Karpas-422 (cell line): Measurements from ENCODE around the gene CEP112. TPM values are rescaled to one million over a fixed set of nuclear protein-coding genes. Genes with fewer than 3 reads are reported as not detected.

Experiments used
- DNase-seq: peaks from one replicate; pipeline ENCODE4 v3.0.0-alpha.2; 2015
- H2AFZ ChIP-seq: fragments of 200-600 bp; sonication (generic); 2 replicates; pipeline ENCODE4 v1.6.1; 2014; ENCODE audit warnings: antibody characterized with exemption, low read length, mixed read lengths
- H3K27ac ChIP-seq: fragments of 200-600 bp; sonication (generic); 2 replicates; pipeline ENCODE4 v1.5.1; 2014; ENCODE audit warnings: mild to moderate bottlenecking, low read length, moderate library complexity
- H3K27me3 ChIP-seq: fragments of 200-600 bp; sonication (generic); 2 replicates; pipeline ENCODE4 v1.6.1; 2014; ENCODE audit warnings: low read length, mixed read lengths
- H3K36me3 ChIP-seq: fragments of 200-600 bp; sonication (generic); 2 replicates; pipeline ENCODE4 v1.6.1; 2014; ENCODE audit warnings: low read length, mixed read lengths; ENCODE audit not compliant: insufficient read depth
- H3K4me1 ChIP-seq: fragments of 200-600 bp; sonication (generic); 2 replicates; pipeline ENCODE4 v1.6.1; 2014; ENCODE audit warnings: mild to moderate bottlenecking, low read length, mixed read lengths
- H3K4me2 ChIP-seq: fragments of 200-600 bp; sonication (generic); 2 replicates; pipeline ENCODE4 v1.6.1; 2014; ENCODE audit warnings: low read length, low read depth, mild to moderate bottlenecking; ENCODE audit not compliant: poor library complexity, severe bottlenecking
- H3K4me3 ChIP-seq: fragments of 200-600 bp; sonication (generic); 2 replicates; pipeline ENCODE4 v1.5.1; 2014; ENCODE audit warnings: mild to moderate bottlenecking, antibody characterized with exemption, low read length, mixed read lengths
- H3K79me2 ChIP-seq: fragments of 200-600 bp; sonication (generic); 2 replicates; pipeline ENCODE4 v1.6.1; 2014; ENCODE audit warnings: mild to moderate bottlenecking, low read length, mixed read lengths
- H3K9ac ChIP-seq: fragments of 200-600 bp; sonication (generic); 2 replicates; pipeline ENCODE4 v1.6.0; 2014; ENCODE audit warnings: low read length
- H3K9me2 ChIP-seq: fragments of 200-600 bp; sonication (generic), shearing (Covaris generic); replicated peaks from 2 replicates; pipeline ENCODE4 v1.6.0; 2014; ENCODE audit warnings: mild to moderate bottlenecking, low read length, moderate library complexity; ENCODE audit not compliant: insufficient read depth
- H3K9me3 ChIP-seq: fragments of 300-700, 200-600 bp; sonication (generic); 2 replicates; pipeline ENCODE4 v1.6.1; 2014; ENCODE audit warnings: low read length, mixed read lengths
- H4K20me1 ChIP-seq: fragments of 200-600 bp; sonication (generic); 2 replicates; pipeline ENCODE4 v1.6.1; 2014; ENCODE audit warnings: mild to moderate bottlenecking, antibody characterized with exemption, low read length, low read depth; ENCODE audit not compliant: insufficient read depth
- total RNA-seq: library from RNA; depleted of rRNA; stranded (reverse); fragments of >200 nt; shearing (Covaris generic); gene quantifications from 2 replicates; pipeline ENCODE4 v1.2.3, GENCODE V29; 2014; ENCODE audit warnings: low replicate concordance

Gene CEP112
- total RNA-seq, 1 experiment from 2014 or later = not detected

DNA sequence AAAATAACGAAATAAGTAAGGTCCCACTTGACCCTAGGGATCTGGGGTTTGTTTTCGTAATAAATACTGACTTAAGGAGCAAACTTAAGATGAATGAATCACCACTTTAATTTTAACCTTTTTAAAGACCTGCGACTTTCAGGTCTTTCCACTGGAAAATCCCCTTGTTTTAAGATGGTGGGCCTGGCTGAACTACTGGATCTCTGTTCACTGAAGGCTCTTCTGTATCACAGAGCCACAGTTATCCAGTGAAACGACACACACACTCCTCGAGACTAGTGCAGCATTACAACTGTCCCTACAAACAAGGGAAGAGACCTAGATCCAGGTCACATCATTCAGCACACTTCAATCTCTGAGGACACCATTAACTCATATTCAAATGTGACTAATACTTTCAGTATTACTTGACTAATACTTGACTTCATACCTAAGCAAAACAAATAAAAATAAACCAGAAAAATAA is 299.0 kb downstream of the CEP112 start:
- no peak overlapping the region for H3K9ac ChIP-seq
- H3K36me3 ChIP-seq = no peaks in the 10 kb centered on the region
- H2AFZ ChIP-seq = no peak overlapping the region
- H3K4me3 ChIP-seq = no peak overlapping the region
- no peaks in the 10 kb centered on the region for H4K20me1 ChIP-seq
- no peak overlapping the region for H3K27ac ChIP-seq
- H3K79me2 ChIP-seq = no peaks in the 10 kb centered on the region
- DNase-seq = no peak
- H3K9me2 ChIP-seq = no peaks in the 10 kb centered on the region
- H3K4me2 ChIP-seq = no peak overlapping the region
- H3K4me1 ChIP-seq = no peaks in the 10 kb centered on the region
- no peaks in the 10 kb centered on the region for H3K9me3 ChIP-seq
- peaks cover 3% of the 10 kb centered on the region; the same call in 1 of the 2 replicates for H3K27me3 ChIP-seq

DNA sequence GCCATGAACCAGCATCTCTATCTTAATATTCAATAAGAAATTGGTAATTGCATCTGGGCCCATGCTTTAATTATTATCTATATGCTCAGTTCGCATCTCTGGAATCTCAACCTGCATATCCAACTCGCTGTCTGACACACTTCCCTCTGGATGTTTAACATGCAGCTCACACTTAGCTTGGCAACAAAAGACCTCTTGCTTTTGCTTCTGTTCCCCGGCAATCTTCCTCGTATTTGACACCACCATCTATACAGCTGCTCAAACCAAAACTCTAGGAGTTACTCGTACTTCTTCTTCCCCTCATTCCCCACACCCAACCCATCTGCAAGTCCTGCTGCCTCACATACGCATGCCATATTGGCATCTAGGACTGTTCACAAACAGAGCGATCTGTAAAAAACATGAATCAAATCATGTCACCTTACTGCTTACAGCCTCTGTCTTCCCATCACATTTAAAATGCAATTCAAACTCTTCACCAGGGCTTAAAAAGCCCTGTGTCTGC is 300.6 kb downstream of the CEP112 start:
- Histone ChIP-seq H3K4me2 (no peak overlapping the region), H3K9me3 (no peaks in the 10 kb centered on the region), H2AFZ (no peak overlapping the region), H3K27ac (no peak overlapping the region), H4K20me1 (no peaks in the 10 kb centered on the region), H3K4me3 (no peak overlapping the region), H3K4me1 (no peaks in the 10 kb centered on the region), H3K9ac (no peak overlapping the region), H3K79me2 (no peaks in the 10 kb centered on the region), H3K27me3 (peaks cover 3% of the 10 kb centered on the region; the same call in 1 of the 2 replicates), H3K9me2 (no peaks in the 10 kb centered on the region), H3K36me3 (no peaks in the 10 kb centered on the region)
- DNase-seq = no peak

DNA sequence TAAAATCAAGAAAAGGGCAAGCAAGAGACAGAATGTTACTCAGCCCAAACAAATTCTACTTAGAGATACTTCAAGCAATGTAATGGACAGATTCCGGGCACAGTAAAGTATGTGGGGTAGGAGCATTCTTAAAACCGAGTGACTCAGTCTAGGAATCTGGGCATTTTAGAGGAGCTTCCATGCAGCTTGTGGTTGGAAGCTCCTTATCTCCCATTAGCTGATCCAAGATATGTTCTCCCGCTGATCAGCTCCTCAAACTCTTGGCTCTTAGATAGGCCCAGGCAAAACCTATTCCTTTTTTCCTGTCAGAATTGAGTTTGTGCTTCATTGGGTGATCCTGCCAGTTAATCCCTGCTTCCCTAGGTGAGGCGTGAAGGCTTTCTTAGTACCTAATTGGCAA is 303.3 kb downstream of the CEP112 start:
- H4K20me1 ChIP-seq = no peaks in the 10 kb centered on the region
- H3K27me3 ChIP-seq = peaks cover 3% of the 10 kb centered on the region; the same call in 1 of the 2 replicates
- DNase-seq = no peak
- no peak overlapping the region for H2AFZ ChIP-seq
- no peaks in the 10 kb centered on the region for H3K9me2 ChIP-seq
- no peaks in the 10 kb centered on the region for H3K9me3 ChIP-seq
- H3K4me2 ChIP-seq = no peak overlapping the region
- H3K4me1 ChIP-seq = no peaks in the 10 kb centered on the region
- H3K36me3 ChIP-seq = no peaks in the 10 kb centered on the region
- no peak overlapping the region for H3K4me3 ChIP-seq
- no peak overlapping the region for H3K9ac ChIP-seq
- H3K27ac ChIP-seq = no peak overlapping the region
- no peaks in the 10 kb centered on the region for H3K79me2 ChIP-seq

DNA sequence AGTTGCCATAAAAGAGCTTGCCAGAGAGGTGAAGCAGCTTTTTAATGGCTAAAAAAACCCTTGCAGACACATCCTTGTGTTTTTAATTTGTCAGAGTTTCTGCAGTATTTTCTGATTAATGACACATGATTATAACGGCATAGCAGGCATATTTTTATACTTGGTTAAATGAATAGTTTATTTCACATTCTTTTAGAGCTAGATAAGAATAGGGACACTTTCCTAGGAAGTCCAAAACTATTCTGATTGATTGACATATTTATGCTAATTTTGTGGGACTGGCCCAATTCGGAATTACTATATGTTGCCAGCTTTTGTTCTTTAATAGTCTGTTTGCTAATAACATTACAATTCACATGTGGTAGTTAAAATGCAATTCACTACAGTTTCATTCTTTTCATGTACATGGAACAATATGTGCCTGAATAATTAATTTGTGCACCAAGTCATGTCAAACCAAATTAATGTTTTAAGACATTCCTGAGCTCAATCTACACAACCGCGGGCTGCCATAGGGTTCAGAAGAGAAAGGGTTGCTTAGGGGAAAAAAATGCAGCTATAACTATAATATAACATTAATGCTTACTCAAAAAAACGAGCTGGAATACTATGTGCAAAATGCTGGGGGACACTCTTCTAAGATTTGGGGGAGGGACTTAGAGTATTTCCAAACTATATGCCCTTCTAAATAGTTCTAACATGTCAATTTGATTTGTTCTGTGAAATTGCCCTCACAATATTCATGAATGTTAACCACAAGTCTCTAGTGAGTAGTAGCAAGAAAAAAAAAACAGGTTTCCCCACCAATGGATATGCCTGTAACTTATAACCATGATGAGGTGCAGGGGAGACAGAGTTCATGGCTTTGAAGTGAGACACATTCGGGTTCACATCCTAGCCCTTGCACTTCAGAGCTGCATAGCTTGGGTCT is 305.4 kb downstream of the CEP112 start:
- H4K20me1 ChIP-seq = no peaks in the 10 kb centered on the region
- H3K4me3 ChIP-seq = no peak overlapping the region
- H3K4me2 ChIP-seq = no peak overlapping the region
- no peak overlapping the region for H3K9ac ChIP-seq
- H3K27me3 ChIP-seq = peaks cover 3% of the 10 kb centered on the region; the same call in 1 of the 2 replicates
- H3K4me1 ChIP-seq = no peaks in the 10 kb centered on the region
- no peaks in the 10 kb centered on the region for H3K79me2 ChIP-seq
- no peak overlapping the region for H3K27ac ChIP-seq
- H3K9me3 ChIP-seq = no peaks in the 10 kb centered on the region
- no peak overlapping the region for H2AFZ ChIP-seq
- no peak for DNase-seq
- no peaks in the 10 kb centered on the region for H3K9me2 ChIP-seq
- no peaks in the 10 kb centered on the region for H3K36me3 ChIP-seq

DNA sequence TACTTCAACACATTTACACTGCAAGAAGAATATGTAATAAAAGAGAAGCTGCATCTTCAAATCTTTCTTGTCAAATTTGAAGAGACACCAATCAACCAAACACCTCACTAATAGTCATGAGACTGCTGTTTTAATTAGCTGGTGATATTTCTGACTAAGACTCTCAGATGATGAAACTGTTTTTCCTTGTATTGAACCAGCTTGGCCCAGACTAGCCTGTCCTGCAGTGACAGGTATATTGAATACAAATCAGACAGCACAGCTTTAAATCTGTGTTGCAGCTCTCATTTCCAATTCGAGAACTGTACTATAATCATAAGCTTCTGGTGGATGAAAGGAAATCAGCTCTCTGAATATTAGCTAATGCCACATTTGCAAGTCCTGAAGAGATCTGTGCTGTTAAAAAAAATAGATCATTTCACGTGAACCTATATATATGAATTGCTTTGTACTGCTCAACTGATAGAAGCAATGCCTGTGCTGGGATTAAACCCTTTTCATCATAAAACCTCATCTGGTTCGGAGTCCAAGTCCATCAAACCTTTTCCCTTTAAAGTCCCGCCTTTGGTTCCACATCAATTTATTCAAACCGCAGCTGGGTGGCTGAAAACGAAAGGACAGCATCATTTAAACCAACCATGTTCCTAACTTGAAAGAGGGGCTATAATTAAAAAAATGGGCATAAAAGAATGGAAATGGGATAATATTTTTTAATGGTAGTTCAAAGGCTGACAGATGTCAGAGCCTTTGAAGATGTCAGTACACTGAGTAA is 306.2 kb downstream of the CEP112 start:
- Histone ChIP-seq H3K4me3 (no peak overlapping the region), H3K9me3 (no peaks in the 10 kb centered on the region), H3K4me1 (no peaks in the 10 kb centered on the region), H3K79me2 (no peaks in the 10 kb centered on the region), H3K4me2 (no peak overlapping the region), H3K27me3 (peaks cover 3% of the 10 kb centered on the region; the same call in 1 of the 2 replicates), H4K20me1 (no peaks in the 10 kb centered on the region), H3K36me3 (no peaks in the 10 kb centered on the region), H3K9ac (no peak overlapping the region), H3K9me2 (no peaks in the 10 kb centered on the region), H2AFZ (no peak overlapping the region), H3K27ac (no peak overlapping the region)
- DNase-seq = no peak

DNA sequence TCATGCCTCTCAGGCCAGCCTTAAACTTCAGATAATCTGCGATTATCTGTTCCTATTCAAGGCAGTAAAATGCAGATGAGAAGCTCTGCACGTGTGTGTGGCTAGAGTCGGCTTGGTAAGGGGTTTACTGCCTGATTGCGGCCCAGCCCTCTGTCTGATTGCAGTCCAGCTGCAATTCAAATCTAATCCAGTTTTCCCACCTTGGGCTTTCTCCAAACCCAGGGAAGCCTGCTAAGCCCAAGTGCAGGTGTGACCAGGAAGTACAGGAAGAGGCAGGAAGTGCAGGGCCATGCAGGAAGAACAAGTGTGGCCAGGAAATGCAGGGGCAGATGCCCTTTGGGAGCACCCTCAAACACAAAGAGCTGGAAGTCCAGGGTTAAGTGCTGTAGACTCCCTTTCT is 314.9 kb downstream of the CEP112 start:
- H3K79me2 ChIP-seq = no peaks in the 10 kb centered on the region
- no peak overlapping the region for H3K4me3 ChIP-seq
- H3K4me1 ChIP-seq = no peaks in the 10 kb centered on the region
- no peaks in the 10 kb centered on the region for H3K36me3 ChIP-seq
- no peak overlapping the region for H3K4me2 ChIP-seq
- no peak overlapping the region for H3K9ac ChIP-seq
- DNase-seq = no peak
- H3K9me3 ChIP-seq = no peaks in the 10 kb centered on the region
- no peak overlapping the region for H2AFZ ChIP-seq
- H3K27me3 ChIP-seq = no peaks in the 10 kb centered on the region
- H4K20me1 ChIP-seq = no peaks in the 10 kb centered on the region
- H3K27ac ChIP-seq = no peak overlapping the region
- H3K9me2 ChIP-seq = no peaks in the 10 kb centered on the region

DNA sequence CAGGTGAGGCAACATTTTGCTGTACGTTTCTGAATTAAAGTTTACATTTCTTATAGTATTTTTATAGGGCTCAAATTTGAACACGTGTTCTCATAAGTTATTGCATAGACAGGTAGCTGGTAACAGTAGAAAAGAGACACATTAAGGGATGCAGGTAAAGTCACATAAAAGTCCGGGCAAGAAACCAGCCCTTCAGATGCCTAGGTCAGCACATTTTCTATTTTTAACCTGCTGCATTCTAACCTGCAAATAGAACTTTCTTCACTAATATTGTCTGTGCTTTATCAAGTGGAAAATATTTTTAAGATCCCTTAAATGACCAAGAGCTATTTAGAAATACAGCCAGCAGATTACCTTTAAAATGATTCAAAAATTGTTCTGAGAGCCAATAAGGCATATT is 323.1 kb downstream of the CEP112 start:
- Histone ChIP-seq H3K9ac (no peak overlapping the region), H3K4me1 (no peaks in the 10 kb centered on the region), H3K27ac (no peak overlapping the region)

DNA sequence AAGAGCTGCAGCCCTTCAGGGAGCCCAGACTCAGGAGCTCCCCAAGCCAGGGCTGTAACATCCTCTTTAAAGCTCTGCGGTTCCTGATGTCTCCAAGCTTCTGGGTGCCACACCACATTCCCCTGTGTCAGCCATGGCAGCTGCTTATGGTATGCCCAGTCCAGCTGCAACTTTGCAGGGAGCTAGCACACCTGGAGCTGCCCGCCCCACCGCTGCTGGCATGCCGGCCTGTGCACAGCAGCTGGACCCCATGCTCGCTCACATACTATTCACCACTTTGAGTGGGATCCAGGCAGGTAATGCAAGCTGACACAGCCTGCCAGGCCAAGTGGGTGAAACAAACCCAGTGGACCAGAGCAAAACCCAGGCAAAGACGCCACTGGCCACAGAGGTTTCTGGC is 324.9 kb downstream of the CEP112 start:
- Histone ChIP-seq H3K4me3 (no peak overlapping the region), H2AFZ (no peak overlapping the region), H3K27me3 (no peaks in the 10 kb centered on the region), H3K9me3 (no peaks in the 10 kb centered on the region), H4K20me1 (no peaks in the 10 kb centered on the region), H3K4me2 (no peak overlapping the region), H3K27ac (no peak overlapping the region), H3K79me2 (no peaks in the 10 kb centered on the region), H3K36me3 (no peaks in the 10 kb centered on the region), H3K4me1 (no peaks in the 10 kb centered on the region), H3K9me2 (no peaks in the 10 kb centered on the region), H3K9ac (no peak overlapping the region)
- no peak for DNase-seq

More for the DNA sequence above, 323.1 kb downstream of the CEP112 start:
- Histone ChIP-seq H3K4me2 (no peak overlapping the region), H3K4me3 (no peak overlapping the region), H3K36me3 (no peaks in the 10 kb centered on the region), H3K79me2 (no peaks in the 10 kb centered on the region), H3K9me3 (no peaks in the 10 kb centered on the region), H2AFZ (no peak overlapping the region), H3K27me3 (no peaks in the 10 kb centered on the region), H4K20me1 (no peaks in the 10 kb centered on the region), H3K9me2 (no peaks in the 10 kb centered on the region)
- no peak for DNase-seq
